ENCODE measurements around the gene BTN2A1.

BTN2A1 gene

DNA sequence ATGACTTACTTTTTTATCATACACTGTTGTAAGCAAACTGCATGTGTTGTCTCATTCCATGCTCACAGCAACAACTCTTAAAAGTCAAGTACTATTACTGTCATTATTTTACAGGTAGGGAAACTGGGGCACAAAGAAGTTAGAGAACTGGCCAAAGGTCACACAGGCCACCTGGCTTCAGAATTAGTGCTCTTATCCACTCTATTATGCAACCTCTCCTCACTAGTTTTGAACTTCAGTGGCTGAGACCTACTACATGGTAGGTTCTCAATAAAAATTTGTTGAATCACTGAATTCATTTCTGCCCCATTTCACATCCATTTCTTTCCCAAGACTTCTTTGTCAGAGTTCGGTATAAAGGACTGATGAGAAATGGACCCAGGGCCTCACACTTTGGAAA, 19.8 kb upstream of the BTN2A1 start:
- no peak for TF ChIP-seq SIN3A (IDR thresholded peaks at IDR 0.05; ENCODE audit: borderline replicate concordance, insufficient read depth, low read length)
- TF ChIP-seq POLR2AphosphoS5 (IDR thresholded peaks at IDR 0.05; ENCODE audit: low read depth, low read length) = no peak
- TF ChIP-seq TAF1 (IDR thresholded peaks at IDR 0.05; ENCODE audit: borderline replicate concordance, insufficient read depth, low read length) = no peak
- TF ChIP-seq, protein P1, sequence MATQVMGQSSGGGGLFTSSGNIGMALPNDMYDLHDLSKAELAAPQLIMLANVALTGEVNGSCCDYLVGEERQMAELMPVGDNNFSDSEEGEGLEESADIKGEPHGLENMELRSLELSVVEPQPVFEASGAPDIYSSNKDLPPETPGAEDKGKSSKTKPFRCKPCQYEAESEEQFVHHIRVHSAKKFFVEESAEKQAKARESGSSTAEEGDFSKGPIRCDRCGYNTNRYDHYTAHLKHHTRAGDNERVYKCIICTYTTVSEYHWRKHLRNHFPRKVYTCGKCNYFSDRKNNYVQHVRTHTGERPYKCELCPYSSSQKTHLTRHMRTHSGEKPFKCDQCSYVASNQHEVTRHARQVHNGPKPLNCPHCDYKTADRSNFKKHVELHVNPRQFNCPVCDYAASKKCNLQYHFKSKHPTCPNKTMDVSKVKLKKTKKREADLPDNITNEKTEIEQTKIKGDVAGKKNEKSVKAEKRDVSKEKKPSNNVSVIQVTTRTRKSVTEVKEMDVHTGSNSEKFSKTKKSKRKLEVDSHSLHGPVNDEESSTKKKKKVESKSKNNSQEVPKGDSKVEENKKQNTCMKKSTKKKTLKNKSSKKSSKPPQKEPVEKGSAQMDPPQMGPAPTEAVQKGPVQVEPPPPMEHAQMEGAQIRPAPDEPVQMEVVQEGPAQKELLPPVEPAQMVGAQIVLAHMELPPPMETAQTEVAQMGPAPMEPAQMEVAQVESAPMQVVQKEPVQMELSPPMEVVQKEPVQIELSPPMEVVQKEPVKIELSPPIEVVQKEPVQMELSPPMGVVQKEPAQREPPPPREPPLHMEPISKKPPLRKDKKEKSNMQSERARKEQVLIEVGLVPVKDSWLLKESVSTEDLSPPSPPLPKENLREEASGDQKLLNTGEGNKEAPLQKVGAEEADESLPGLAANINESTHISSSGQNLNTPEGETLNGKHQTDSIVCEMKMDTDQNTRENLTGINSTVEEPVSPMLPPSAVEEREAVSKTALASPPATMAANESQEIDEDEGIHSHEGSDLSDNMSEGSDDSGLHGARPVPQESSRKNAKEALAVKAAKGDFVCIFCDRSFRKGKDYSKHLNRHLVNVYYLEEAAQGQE (IDR thresholded peaks at IDR 0.05; ENCODE audit: insufficient read depth in 1 of 2, low read depth in 2 of 2, low read length in 2 of 2) = no peak
- no peak for TF ChIP-seq FOXP2 (optimal IDR thresholded peaks at IDR 0.05; ENCODE audit: borderline replicate concordance, extremely low read depth, extremely low read length, insufficient read depth)

DNA sequence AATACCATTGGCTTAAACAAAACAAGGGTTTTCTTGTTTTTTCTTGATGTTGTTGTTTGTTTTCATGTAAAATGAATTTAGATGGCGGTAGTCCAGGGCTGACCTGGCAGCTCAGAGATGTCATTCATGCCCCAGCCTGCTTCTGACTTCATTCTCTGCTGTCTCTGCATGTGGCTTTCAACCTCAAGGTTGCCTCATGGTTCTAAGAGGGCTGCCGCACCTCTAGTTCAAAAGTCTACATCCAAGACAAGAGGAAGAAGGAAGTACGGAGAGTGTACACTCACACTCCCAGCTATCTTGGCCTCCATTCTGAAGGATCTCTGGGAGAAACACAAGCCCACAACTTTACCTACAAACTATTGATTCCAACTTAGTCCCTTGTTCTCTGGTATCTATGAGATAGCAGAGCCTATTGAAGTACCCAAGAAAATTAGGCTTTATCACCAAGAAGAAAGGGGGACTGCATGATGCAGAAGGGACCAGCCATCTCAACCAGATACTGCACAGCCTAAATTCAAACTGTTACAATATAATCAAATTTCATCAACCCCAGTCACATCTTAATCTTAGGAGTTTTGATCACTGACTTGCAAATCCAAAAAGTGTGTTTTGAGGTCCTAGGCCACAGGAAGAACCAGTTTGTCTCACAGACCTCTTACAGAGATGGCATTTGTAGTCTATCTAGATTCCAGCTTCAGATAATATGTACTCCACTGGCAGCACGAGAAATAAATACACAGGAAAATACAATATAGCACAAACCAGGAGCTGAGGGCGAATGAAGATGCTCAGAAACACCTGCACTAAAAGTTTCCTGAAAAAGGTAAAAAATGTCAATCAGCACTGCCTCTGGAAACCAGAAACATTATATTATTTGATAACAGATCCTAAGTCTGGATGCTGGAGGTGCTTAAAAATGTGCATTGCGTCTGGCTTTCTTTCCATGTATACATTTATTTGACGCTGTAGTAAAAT, 18.3 kb upstream of the BTN2A1 start:
- TF ChIP-seq POLR2AphosphoS5 (IDR thresholded peaks at IDR 0.05; ENCODE audit: low read depth, low read length) (no peak), TAF1 (IDR thresholded peaks at IDR 0.05; ENCODE audit: borderline replicate concordance, insufficient read depth, low read length) (no peak), FOXP2 (optimal IDR thresholded peaks at IDR 0.05; ENCODE audit: borderline replicate concordance, extremely low read depth, extremely low read length, insufficient read depth) (no peak), SIN3A (IDR thresholded peaks at IDR 0.05; ENCODE audit: borderline replicate concordance, insufficient read depth, low read length) (no peak)
- TF ChIP-seq, protein P1 (IDR thresholded peaks at IDR 0.05; ENCODE audit: insufficient read depth in 1 of 2, low read depth in 2 of 2, low read length in 2 of 2) = no peak

DNA sequence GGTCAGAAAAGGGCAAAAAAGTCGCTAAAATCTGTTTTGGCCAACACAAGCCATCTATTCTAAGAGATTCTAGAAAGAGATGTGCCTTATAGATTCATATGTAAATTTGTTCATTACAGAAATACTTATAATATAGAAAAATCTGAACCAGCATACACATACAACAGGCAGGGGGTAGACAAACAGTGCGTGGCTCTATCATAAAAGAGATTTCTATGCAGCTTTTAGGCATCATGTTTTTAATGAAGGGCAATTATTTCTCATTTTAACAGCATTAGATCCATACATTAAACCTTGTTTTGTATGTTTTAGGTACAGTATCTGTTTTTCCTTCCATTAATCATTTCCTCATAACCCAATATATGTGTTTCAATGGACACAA, 16.8 kb upstream of the BTN2A1 start:
- TF ChIP-seq TAF1 (IDR thresholded peaks at IDR 0.05; ENCODE audit: borderline replicate concordance, insufficient read depth, low read length) (no peak), POLR2AphosphoS5 (IDR thresholded peaks at IDR 0.05; ENCODE audit: low read depth, low read length) (no peak), SIN3A (IDR thresholded peaks at IDR 0.05; ENCODE audit: borderline replicate concordance, insufficient read depth, low read length) (no peak), FOXP2 (optimal IDR thresholded peaks at IDR 0.05; ENCODE audit: borderline replicate concordance, extremely low read depth, extremely low read length, insufficient read depth) (no peak)
- TF ChIP-seq, protein P1 (IDR thresholded peaks at IDR 0.05; ENCODE audit: insufficient read depth in 1 of 2, low read depth in 2 of 2, low read length in 2 of 2) = no peak

DNA sequence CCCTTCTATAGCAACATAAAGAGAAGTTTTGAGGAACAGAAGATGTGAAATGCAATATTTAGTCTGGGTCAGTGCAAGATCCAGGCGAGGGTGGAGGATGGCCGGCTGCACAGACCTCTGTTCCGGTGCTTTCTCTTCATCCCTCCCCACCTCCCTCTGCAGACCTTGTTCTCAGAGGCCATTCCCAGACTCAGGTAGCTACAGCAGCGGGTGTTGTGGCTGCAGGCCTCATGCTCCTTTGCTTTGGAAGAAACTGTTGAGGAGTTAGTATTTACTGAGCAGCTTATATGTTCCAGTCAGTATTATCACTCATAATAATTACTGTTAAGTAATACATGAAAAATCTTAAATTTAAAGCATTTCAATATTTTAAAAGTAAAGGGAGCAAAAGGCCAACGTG, 15.8 kb upstream of the BTN2A1 start:
- TF ChIP-seq SIN3A (IDR thresholded peaks at IDR 0.05; ENCODE audit: borderline replicate concordance, insufficient read depth, low read length) = no peak
- no peak for TF ChIP-seq TAF1 (IDR thresholded peaks at IDR 0.05; ENCODE audit: borderline replicate concordance, insufficient read depth, low read length)
- TF ChIP-seq, protein P1 (IDR thresholded peaks at IDR 0.05; ENCODE audit: insufficient read depth in 1 of 2, low read depth in 2 of 2, low read length in 2 of 2) = no peak
- no peak for TF ChIP-seq FOXP2 (optimal IDR thresholded peaks at IDR 0.05; ENCODE audit: borderline replicate concordance, extremely low read depth, extremely low read length, insufficient read depth)
- TF ChIP-seq POLR2AphosphoS5 (IDR thresholded peaks at IDR 0.05; ENCODE audit: low read depth, low read length) = no peak
